ENCODE data around the gene HAP1. TPM values are rescaled to one million over a fixed set of nuclear protein-coding genes. Genes with fewer than 3 reads are reported as not detected.
"Not testable (repeated sequence)": the region's sequence is repeated elsewhere in the genome, so short reads cannot be mapped to it uniquely, and the experiment has no call there.

Gene HAP1
- total and polyA plus RNA-seq, 8 donors, result 0.13 to 4.2 (median 1.3) TPM

DNA sequence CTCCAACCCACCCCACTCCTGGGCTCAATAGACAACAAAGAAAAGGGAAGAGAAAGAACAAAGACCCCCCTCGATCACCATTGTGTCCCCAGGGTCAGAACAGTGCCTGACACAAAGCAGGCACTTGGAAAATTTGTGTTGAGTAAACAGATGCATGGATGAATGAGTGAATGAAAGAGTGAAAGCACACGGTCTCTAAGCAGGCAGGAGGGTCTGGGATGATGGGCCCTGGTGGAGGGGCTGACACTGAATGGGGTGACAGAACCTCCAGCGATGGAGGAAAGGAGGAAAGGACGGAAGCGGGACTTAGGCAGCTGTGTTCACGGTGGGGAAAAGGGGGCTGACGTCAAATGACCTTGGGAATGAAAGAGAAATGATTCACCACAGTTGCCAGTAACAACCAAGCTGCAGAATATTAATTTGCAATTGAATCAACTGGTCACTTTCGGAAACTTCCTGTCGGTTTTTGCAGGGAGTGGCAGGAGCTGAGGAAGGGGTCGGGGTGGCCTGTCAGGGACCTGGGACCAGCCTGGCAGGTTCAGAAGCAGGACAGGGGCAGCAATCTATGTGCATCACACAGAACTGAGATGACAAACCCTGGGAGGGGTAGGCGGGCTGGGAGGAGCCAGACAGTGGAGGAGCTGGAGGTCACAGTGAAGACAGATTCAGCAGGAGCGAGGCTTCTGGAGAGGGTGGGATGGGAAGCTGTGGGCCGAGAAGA, 29.0 kb downstream of the HAP1 start:
- Histone ChIP-seq H3K27ac (no peak overlapping the region), H3K27me3 (no peaks in the 10 kb centered on the region), H3K9me3 (no peaks in the 10 kb centered on the region), H3K4me1 (no peaks in the 10 kb centered on the region), H3K36me3 (no peaks in the 10 kb centered on the region), H3K4me3 (no peak overlapping the region)
- no peak for FAIRE-seq
- 43 to 45% methylated on average over 13 of the region's 13 CpGs for WGBS, 2 donors
- intact Hi-C loops (cut with DNase I), result no loop called here
- no peak for DNase-seq
- peak; percentile 50 to 72 (median 71) for ATAC-seq
- TF ChIP-seq, protein P1, sequence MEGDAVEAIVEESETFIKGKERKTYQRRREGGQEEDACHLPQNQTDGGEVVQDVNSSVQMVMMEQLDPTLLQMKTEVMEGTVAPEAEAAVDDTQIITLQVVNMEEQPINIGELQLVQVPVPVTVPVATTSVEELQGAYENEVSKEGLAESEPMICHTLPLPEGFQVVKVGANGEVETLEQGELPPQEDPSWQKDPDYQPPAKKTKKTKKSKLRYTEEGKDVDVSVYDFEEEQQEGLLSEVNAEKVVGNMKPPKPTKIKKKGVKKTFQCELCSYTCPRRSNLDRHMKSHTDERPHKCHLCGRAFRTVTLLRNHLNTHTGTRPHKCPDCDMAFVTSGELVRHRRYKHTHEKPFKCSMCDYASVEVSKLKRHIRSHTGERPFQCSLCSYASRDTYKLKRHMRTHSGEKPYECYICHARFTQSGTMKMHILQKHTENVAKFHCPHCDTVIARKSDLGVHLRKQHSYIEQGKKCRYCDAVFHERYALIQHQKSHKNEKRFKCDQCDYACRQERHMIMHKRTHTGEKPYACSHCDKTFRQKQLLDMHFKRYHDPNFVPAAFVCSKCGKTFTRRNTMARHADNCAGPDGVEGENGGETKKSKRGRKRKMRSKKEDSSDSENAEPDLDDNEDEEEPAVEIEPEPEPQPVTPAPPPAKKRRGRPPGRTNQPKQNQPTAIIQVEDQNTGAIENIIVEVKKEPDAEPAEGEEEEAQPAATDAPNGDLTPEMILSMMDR (IDR thresholded peaks at IDR 0.05), result no peak

DNA sequence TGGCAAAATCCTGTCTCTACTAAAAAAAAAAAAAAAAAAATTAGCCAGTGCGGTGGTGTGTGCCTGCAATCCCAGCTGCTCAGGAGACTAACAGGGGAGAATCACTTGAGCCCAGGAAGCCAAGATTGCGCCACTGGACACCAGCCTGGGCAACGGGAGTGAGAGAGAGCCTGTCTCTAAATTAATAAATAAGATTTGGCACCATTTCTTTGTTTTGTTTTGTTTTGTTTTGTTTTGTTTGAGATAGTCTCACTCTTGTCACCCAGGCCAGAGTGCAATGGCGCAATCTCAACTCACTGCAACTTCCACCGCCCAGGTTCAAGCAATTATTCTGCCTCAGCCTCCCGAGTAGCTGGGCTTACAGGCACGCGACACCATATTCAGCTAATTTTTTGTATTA, 31.7 kb downstream of the HAP1 start:
- DNase-seq (no peak), ATAC-seq (no peak), FAIRE-seq (no peak)
- no peaks in the 10 kb centered on the region for H3K36me3 ChIP-seq
- H3K9me3 ChIP-seq, result no peaks in the 10 kb centered on the region
- H3K27ac ChIP-seq, result no peak overlapping the region
- intact Hi-C loops (cut with DNase I), result no loop called here
- H3K4me3 ChIP-seq, result no peak overlapping the region
- 82 to 85% methylated on average over 8 of the region's 8 CpGs for WGBS, 2 donors
- TF ChIP-seq, protein P1 (IDR thresholded peaks at IDR 0.05), result no peak
- H3K4me1 ChIP-seq, result peaks cover 0 to under 1% (median 0%) of the 10 kb centered on the region in 3 donors
- H3K27me3 ChIP-seq, result no peaks in the 10 kb centered on the region

DNA sequence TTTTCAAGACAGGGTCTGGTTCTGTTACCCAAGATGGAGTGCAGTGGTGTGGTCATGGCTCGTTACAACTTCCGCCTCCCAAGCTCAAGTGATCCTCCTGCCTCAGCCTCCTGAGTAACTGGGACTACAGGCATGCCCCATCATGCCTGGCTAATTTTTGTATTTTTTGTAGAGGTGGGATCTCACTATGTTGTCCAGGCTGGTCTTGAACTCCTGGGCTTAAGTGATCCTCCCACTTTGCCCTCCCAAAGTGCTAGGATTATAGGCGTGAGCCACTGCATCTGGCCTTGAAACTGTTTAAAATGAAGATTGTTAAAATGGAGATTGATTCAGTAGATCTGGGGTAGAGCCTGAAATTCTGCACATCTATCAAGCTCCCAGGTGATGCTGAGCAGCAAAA, 33.6 kb downstream of the HAP1 start:
- H3K4me1 ChIP-seq; FAIRE-seq; H3K27me3 ChIP-seq; H3K9me3 ChIP-seq; intact Hi-C loops (cut with DNase I); H3K36me3 ChIP-seq; H3K27ac ChIP-seq; ATAC-seq; DNase-seq; H3K4me3 ChIP-seq: not testable (repeated sequence)
- WGBS, 2 donors, result 77 to 83% methylated on average over 3 of the region's 3 CpGs

- Histone ChIP-seq H3K4me3 (no peak overlapping the region), H3K27ac (peak overlapping the region in 1 of 4 donors; percentile 30), H3K36me3 (peaks cover 0 to 13% (median 12%) of the 10 kb centered on the region in 3 donors), H3K9me3 (no peaks in the 10 kb centered on the region), H3K4me1 (peaks cover 2 to 9% (median 5%) of the 10 kb centered on the region in 3 donors), H3K27me3 (no peaks in the 10 kb centered on the region)
- TF ChIP-seq, protein P1 (IDR thresholded peaks at IDR 0.05), result no peak
- intact Hi-C loops (cut with DNase I), result no loop called here
- ATAC-seq, result peak; percentile 74 to 86 (median 82)
- DNase-seq, result peak in 4 of 6 donors; percentile 52 to 70 (median 65)
- no peak for FAIRE-seq
- WGBS, 2 donors, result 27 to 34% methylated on average over 6 of the region's 6 CpGs
Observed at GRCh38 chr17:41697122-41697962, 37.1 kb downstream of the HAP1 start.

GRCh38 chr17:41695954-41696757, 38.3 kb downstream of the HAP1 start:
- DNase-seq (peak in 5 of 6 donors; percentile 54 to 71 (median 67)), ATAC-seq (peak; percentile 37 to 71 (median 62)), FAIRE-seq (no peak)
- Histone ChIP-seq H3K4me3 (no peak overlapping the region), H3K36me3 (peaks cover 6 to 24% (median 22%) of the 10 kb centered on the region in 3 donors), H3K27ac (no peak overlapping the region), H3K27me3 (no peaks in the 10 kb centered on the region), H3K4me1 (peaks cover 14 to 17% (median 17%) of the 10 kb centered on the region in 3 donors), H3K9me3 (no peaks in the 10 kb centered on the region)
- intact Hi-C loops (cut with DNase I), result no loop called here
- WGBS, 2 donors, result 37 to 43% methylated on average over 11 of the region's 11 CpGs
- TF ChIP-seq, protein P1 (IDR thresholded peaks at IDR 0.05), result peak; percentile 76 to 88 (median 80)

Data from pancreas (tissue), 10 donors.